ENCODE data around the gene RFXANK. TPM values are rescaled to one million over a fixed set of nuclear protein-coding genes. Genes with fewer than 3 reads are reported as not detected.
A peak's percentile ranks its signal among the peaks of the same experiment; 100 is the strongest.

RFXANK gene
- total RNA-seq, 3 donors from 2014 or later (not counting 1 experiment from before 2014, with no cell fraction given) = 50.1 to 67.5 (median 66.0) TPM

DNA sequence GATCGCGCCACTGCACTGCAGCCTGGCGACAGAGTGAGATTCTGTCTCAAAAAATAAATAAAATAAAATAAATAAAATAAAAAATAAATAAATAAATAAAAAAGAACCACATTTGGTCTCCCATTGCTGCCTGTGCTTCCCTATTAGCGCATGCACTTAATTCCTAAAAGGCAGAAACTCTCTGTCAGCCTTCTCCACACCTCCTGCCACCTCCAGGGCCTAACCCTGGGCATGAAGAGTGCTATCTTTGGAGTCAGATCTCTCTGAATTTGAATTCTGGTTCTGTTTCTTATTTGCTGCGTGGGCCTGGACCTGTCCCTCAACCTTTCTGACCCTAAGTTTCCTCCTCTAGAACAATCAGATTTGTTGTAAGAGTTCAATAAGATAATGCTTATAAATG, 31.0 kb downstream of the RFXANK start:
- peaks cover 10% of the 10 kb centered on the region for H3K4me1 ChIP-seq (ENCODE audit: control insufficient read depth, insufficient read depth, low read length)
- Mint-ChIP-seq H3K9me3 (no peaks in the 10 kb centered on the region), H3K4me1 (peaks cover 4 to 12% of the 10 kb centered on the region in 2 donors), H3K27ac (no peak overlapping the region), H3K4me3 (no peak overlapping the region), H3K36me3 (no peaks in the 10 kb centered on the region), H3K27me3 (ENCODE audit: low read depth in 2 of 2) (peaks cover 0 to 3% of the 10 kb centered on the region in 2 donors)
- H3K27ac ChIP-seq (ENCODE audit: low read length) = no peak overlapping the region
- TF ChIP-seq, protein P1, sequence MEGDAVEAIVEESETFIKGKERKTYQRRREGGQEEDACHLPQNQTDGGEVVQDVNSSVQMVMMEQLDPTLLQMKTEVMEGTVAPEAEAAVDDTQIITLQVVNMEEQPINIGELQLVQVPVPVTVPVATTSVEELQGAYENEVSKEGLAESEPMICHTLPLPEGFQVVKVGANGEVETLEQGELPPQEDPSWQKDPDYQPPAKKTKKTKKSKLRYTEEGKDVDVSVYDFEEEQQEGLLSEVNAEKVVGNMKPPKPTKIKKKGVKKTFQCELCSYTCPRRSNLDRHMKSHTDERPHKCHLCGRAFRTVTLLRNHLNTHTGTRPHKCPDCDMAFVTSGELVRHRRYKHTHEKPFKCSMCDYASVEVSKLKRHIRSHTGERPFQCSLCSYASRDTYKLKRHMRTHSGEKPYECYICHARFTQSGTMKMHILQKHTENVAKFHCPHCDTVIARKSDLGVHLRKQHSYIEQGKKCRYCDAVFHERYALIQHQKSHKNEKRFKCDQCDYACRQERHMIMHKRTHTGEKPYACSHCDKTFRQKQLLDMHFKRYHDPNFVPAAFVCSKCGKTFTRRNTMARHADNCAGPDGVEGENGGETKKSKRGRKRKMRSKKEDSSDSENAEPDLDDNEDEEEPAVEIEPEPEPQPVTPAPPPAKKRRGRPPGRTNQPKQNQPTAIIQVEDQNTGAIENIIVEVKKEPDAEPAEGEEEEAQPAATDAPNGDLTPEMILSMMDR (IDR thresholded peaks at IDR 0.05) = no peak
- ATAC-seq (no peak), DNase-seq (no peak)
- H3K4me3 ChIP-seq (ENCODE audit: low read length) = no peak overlapping the region
- no peaks in the 10 kb centered on the region for H3K36me3 ChIP-seq (ENCODE audit: control insufficient read depth, insufficient read depth, low read length)
- 100% methylated on average over 1 of the region's 5 CpGs for WGBS (ENCODE audit: insufficient coverage)
- intact Hi-C loops (cut with micrococcal nuclease) = no loop called here
- H3K9me3 ChIP-seq (ENCODE audit: control insufficient read depth, insufficient read depth, low read length) = no peaks in the 10 kb centered on the region
- H3K27me3 ChIP-seq (ENCODE audit: control insufficient read depth, insufficient read depth, low read length) = peaks cover 5% of the 10 kb centered on the region

DNA sequence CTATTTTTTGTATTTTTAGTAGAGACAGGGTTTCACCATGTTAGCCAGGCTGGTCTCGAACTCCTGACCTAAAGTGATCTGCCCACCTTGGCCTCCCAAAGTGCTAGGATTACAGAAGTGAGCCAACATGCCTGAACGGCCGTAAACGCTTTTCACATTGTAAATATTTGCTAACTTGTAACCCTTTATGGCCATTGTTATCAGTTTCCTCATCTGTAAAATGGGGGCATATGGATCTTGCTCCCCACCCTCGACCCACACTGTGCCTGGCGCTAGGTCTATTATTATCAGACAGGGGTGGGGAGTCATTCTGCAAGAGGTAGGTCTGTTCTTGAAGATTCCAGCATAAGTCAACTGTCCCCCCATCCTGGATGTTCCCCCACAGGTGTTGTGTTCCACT, 31.6 kb downstream of the RFXANK start:
- Histone ChIP-seq H3K27me3 (ENCODE audit: control insufficient read depth, insufficient read depth, low read length) (peaks cover 5% of the 10 kb centered on the region), H3K4me3 (ENCODE audit: low read length) (no peak overlapping the region), H3K9me3 (ENCODE audit: control insufficient read depth, insufficient read depth, low read length) (no peaks in the 10 kb centered on the region), H3K27ac (ENCODE audit: low read length) (no peak overlapping the region), H3K4me1 (ENCODE audit: control insufficient read depth, insufficient read depth, low read length) (peaks cover 10% of the 10 kb centered on the region), H3K36me3 (ENCODE audit: control insufficient read depth, insufficient read depth, low read length) (no peaks in the 10 kb centered on the region)
- TF ChIP-seq, protein P1 (IDR thresholded peaks at IDR 0.05) = no peak
- Mint-ChIP-seq H3K4me3 (no peak overlapping the region), H3K36me3 (no peaks in the 10 kb centered on the region), H3K4me1 (peaks cover 4 to 12% of the 10 kb centered on the region in 2 donors), H3K27ac (no peak overlapping the region), H3K9me3 (no peaks in the 10 kb centered on the region), H3K27me3 (ENCODE audit: low read depth in 2 of 2) (peaks cover 0 to 3% of the 10 kb centered on the region in 2 donors)
- no peak for DNase-seq
- intact Hi-C loops (cut with micrococcal nuclease) = loop anchor here (2.0 kb wide), 1 partner anchor 77 kb away; no protein-coding TSS in a partner anchor
- WGBS (ENCODE audit: insufficient coverage) = 87% methylated on average over 6 of the region's 6 CpGs
- no peak for ATAC-seq

DNA sequence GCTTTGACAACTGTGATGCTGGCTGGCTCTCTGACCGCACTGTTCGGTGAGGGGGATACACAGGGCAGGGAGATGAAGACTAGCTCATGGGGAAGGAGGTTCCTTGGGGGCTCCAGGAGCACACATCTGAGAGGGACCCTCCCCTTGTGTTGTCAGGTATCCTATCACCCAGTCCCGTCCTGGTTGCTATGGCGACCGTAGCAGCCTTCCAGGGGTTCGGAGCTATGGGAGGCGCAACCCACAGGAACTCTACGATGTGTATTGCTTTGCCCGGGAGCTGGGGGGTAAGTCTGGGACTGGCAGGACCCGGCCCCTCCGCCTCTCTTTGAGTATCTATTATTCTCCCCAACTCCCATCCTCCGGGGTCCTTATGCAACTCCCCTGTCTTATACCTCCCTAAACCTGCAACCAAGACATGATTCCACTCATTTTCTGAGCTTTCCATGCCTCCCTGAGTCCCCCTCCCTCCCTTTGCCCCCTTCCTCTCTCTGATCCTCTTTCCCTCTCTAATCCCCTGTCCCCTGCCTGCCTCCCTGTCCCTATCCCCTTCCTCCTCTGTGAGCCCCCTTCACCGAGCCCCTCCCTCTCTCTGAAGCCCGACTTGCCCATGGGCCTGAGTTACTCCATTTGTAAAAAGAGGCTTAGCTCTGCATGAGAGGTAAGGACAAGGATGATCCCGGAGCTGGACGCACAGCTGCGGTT, 32.2 kb downstream of the RFXANK start:
- Histone ChIP-seq H3K4me1 (ENCODE audit: control insufficient read depth, insufficient read depth, low read length) (peaks cover 10% of the 10 kb centered on the region), H3K9me3 (ENCODE audit: control insufficient read depth, insufficient read depth, low read length) (no peaks in the 10 kb centered on the region), H3K36me3 (ENCODE audit: control insufficient read depth, insufficient read depth, low read length) (no peaks in the 10 kb centered on the region), H3K27me3 (ENCODE audit: control insufficient read depth, insufficient read depth, low read length) (peaks cover 5% of the 10 kb centered on the region), H3K27ac (ENCODE audit: low read length) (no peak overlapping the region), H3K4me3 (ENCODE audit: low read length) (no peak overlapping the region)
- WGBS (ENCODE audit: insufficient coverage) = 76% methylated on average over 17 of the region's 17 CpGs
- Mint-ChIP-seq H3K4me1 (peaks cover 4 to 12% of the 10 kb centered on the region in 2 donors), H3K4me3 (peak overlapping the region; percentile 69), H3K27ac (no peak overlapping the region), H3K36me3 (no peaks in the 10 kb centered on the region), H3K9me3 (no peaks in the 10 kb centered on the region), H3K27me3 (ENCODE audit: low read depth in 2 of 2) (peaks cover 0 to 3% of the 10 kb centered on the region in 2 donors)
- TF ChIP-seq, protein P1 (IDR thresholded peaks at IDR 0.05) = no peak
- intact Hi-C loops (cut with micrococcal nuclease) = loop anchor here (2.0 kb wide), 1 partner anchor 78 kb away; no protein-coding TSS in a partner anchor
- ATAC-seq = no peak
- DNase-seq = no peak
